Renal cortex interstitium (tissue), 15 donors: ENCODE data around the gene ATP4B. TPM values are rescaled to one million over a fixed set of nuclear protein-coding genes. Genes with fewer than 3 reads are reported as not detected.

ENCODE experiments used
- DNase-seq, 11 donors: peaks; one replicate each; pipeline ENCODE4 v3.0.0-alpha.2; 2013; ENCODE audit warnings: low read depth in 9 of 11, low spot score in 4 of 11; ENCODE audit errors: extremely low read depth in 1 of 11
- long read RNA-seq, 16 experiments: transcript quantifications; one replicate each; lab custom pipeline, GENCODE V29; 2026
- polyA plus RNA-seq, 3 donors: library from polyadenylated mRNA; unstranded; fragments of 120-200 nt; gene quantifications; one replicate each; pipeline ENCODE4 v1.2.1, GENCODE V29; 2013; ENCODE audit not compliant: insufficient read length in 3 of 3

Gene ATP4B
- under 1 TPM; 0.20 to 0.89 (median 0.30) TPM for polyA plus RNA-seq
- long read RNA-seq, donor 1, result 0 reads
- long read RNA-seq, donor 2, result 0 reads
- long read RNA-seq, donor 3, result 0 reads
- long read RNA-seq, donor 4, result 0 reads
- long read RNA-seq, donor 5, result 0 reads
- long read RNA-seq, donor 6, result 0 reads
- long read RNA-seq, donor 7, result 0 reads
- long read RNA-seq, donor 8, result 0 reads
- long read RNA-seq, donor 9, result 0 reads
- long read RNA-seq, donor 10, result 0 reads
- long read RNA-seq, donor 11, result 0 reads
- long read RNA-seq, donor 12, result 0 reads
- long read RNA-seq, donor 13, result 0 reads
- long read RNA-seq, donor 14, result 0 reads
- long read RNA-seq, donor 15, result 0 reads
- long read RNA-seq, donor 16, result 0 reads

GRCh38 chr13:113657851-113658741, at the start of gene ATP4B:
Gene ATP4B, minus strand, starts transcription at chr13:113658198. Its CDS starts 54 bp downstream, at chr13:113658144.
- DNase-seq, result no peak

GRCh38 chr13:113672002-113672651, 14.1 kb upstream of the ATP4B start:
- no peak for DNase-seq

- no peak for DNase-seq
These were observed 13.3 kb upstream of the ATP4B start for GRCh38 chr13:113671066-113672001.

GRCh38 chr13:113670541-113670940, 12.5 kb upstream of the ATP4B start:
- no peak for DNase-seq

- DNase-seq, result no peak
These were observed 11.8 kb upstream of the ATP4B start for GRCh38 chr13:113669755-113670341.

GRCh38 chr13:113669231-113669754, 11.3 kb upstream of the ATP4B start:
- DNase-seq, result no peak

- no peak for DNase-seq
These were observed 10.5 kb upstream of the ATP4B start for GRCh38 chr13:113668491-113668971.

- DNase-seq, result no peak
These were observed 9.9 kb upstream of the ATP4B start for GRCh38 chr13:113667771-113668490.

- no peak for DNase-seq
These were observed 9.1 kb upstream of the ATP4B start, which contains the start of gene GRK1 for GRCh38 chr13:113666951-113667701. Gene GRK1, plus strand, starts transcription at chr13:113667219. Its CDS starts 168 bp downstream, at chr13:113667387.

- DNase-seq, result no peak
These were observed 8.3 kb upstream of the ATP4B start for GRCh38 chr13:113666329-113666670.

GRCh38 chr13:113665597-113666328, 7.8 kb upstream of the ATP4B start:
- DNase-seq, result no peak

GRCh38 chr13:113664751-113665596, 7.0 kb upstream of the ATP4B start:
- no peak for DNase-seq

GRCh38 chr13:113663934-113664333, 5.9 kb upstream of the ATP4B start:
- DNase-seq, result no peak

- no peak for DNase-seq
These were observed 3.5 kb upstream of the ATP4B start for GRCh38 chr13:113661509-113661908.

- DNase-seq, result no peak
These were observed 2.1 kb upstream of the ATP4B start for GRCh38 chr13:113660066-113660465.
